GM10847 (cell line): ENCODE data around the gene KLF6.

Experiments
- POLR2A ChIP-seq: IDR thresholded peaks from 2 replicates; pipeline ENCODE4 v1.6.1; 2011; ENCODE audit not compliant: insufficient read length; ENCODE audit errors: extremely low read depth

Gene KLF6

DNA sequence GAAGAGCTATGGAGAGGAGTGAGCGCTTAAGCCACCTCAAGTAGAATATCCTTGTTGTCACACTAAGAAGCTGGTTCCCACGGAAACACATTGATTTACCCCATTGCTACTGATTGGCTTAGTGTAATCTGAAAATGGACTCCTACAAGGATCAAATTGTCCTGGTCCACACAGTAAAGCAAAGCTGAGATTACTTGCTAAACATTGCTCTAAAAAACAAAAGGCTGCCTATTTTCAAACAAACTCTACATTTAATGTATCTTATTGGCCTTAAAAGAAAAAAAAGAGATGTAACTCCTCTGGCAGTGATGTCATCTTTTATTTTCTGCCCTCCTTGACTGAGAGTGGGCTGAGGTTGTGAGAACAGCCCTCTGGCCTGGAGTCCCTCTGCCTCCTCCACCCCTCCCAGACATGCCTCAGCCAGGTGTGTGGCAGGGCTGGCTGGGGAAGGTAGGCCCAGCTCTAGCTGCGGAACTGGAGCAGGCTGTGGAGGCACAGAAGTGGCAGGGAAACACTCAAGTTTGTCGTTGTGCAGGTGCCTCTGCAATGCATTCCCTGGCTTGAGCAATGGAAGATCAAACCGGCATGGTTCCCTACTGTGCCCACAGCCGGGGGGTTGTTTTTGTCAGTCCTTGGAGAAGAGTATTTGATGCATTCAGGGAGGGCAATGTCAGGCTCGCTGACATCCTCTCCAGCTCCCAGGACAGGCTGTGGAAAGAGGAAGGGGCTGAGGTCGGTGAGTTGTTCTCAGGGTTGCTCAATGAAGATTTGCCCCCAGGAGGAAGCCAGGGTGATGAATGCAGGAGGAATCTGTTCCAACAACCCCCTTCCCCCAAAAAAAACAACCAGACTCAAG lies 9.1 kb downstream of the KLF6 start:
- no peak for TF ChIP-seq POLR2A

GRCh38 chr10:3774814-3775695 lies 10.0 kb downstream of the KLF6 start:
- TF ChIP-seq POLR2A: no peak

DNA sequence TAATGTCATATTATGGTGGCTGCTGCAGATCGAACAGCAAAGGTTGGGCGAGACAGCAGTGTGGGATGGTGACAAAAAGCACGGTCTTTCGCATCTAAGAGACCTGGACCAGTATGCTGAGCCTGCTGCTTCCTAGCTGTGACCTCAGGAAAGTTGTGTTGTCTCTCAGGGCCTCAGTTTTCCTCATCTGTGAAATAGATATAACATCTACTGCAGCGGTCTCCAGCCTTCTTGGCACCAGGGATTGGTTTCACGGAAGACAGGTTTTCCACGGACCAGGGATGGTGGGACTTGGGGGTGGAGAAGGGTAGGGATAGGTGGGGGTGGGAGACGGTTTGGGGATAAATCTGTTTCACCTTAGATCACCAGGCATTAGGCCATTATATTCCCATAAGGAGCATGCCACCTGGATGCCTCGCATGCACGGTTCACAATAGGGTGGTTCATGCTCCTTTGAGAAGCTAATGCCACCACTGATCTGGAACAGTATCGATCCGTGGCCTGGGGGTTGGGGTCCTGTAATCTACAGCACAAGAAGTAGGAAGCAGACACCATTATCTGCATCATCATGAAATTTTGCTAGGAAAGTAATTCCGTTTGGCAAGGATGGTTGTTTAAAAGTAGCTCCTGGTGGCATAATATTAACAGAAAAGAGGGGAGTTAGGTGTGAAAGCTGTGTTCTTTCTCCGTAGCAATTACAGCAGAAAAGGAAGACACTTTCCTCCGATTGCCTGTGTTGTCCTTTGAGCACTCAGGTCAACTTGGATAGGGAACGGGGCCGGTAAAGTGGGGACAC lies 10.8 kb downstream of the KLF6 start:
- TF ChIP-seq POLR2A: no peak

DNA sequence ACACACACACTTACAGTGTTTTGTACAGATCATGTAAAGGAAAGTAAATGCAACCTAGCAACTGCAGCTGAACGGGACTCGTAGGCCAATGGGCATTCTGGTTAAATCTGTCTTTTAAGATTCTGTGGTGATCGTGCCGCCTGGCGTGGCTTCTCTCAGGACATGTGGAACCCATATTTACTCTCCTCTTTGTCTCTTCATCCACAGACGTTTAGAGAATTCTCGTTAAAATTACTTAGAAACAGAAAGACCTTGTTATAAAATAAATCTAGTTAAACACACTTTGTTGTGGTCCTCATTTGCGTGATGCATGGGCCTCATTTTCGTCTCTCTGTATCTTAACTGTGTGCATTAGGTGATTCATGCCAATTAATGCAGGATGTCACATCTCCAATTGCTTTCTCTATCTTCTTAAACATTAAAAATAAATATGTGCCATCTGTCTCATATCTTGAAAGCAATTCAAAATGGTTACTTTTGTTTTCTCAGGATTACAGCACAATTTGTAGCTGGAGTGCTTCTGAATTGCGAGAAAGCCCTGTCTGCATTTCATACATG lies 11.5 kb downstream of the KLF6 start:
- no peak for TF ChIP-seq POLR2A

DNA sequence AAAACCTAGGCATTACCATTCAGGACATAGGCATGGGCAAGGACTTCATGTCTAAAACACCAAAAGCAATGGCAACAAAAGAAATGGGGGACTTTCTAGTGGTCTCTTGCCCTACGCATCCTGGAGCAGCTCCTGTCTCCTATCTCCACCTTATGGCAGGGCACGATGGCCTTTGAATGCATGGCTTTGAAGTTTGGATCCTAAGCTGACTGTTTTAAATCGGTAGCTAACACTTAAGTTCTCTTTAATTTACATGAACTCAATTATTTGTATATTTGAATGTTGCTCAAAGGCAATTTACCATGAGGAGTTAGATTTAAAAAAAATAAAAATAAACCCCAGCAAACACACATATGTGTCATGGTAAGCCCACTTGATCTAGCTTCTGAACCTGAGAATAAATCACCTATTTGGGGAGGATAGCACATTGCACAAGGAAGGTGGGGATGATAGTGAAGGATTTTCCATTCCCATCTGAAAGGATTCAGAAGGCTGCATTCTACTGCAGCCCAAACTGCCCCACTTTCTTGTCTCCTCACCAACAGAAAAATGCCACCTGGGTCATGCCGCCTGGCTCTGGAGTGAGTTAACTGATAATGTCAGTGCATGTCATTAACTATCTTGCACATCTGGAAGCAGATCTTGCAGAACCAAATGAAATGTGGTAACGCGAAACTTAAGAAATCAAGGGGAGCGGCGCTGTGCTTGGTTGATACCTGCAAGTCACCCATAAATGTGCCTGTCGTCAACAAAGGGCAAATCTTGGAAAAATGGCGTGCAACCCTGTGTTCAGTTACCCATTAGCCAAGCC lies 12.4 kb downstream of the KLF6 start:
- TF ChIP-seq POLR2A: no peak

DNA sequence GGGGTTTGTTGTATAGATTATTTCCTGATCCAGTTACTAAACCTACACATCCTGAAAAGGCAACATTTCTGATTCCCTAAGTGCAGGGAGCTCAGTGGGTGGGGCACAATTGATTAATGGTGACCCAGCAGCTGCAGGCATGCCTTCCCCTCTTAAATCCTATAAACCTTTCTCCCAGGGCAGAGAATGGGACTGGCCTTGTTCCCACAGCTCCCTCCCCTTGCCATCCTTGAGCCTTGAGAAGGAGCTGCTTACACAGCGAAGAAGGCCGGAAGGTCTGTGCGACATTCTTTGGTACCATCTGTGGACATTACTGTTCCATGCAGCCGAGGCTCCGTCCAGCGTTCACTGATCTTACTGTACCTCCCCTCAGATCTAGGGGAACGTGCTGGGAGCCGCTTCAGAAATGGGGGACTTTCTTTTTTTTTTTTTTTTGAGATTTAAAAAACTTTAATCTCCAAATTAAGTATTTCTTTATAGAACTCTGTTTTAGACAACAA lies 14.3 kb downstream of the KLF6 start:
- TF ChIP-seq POLR2A: no peak

DNA sequence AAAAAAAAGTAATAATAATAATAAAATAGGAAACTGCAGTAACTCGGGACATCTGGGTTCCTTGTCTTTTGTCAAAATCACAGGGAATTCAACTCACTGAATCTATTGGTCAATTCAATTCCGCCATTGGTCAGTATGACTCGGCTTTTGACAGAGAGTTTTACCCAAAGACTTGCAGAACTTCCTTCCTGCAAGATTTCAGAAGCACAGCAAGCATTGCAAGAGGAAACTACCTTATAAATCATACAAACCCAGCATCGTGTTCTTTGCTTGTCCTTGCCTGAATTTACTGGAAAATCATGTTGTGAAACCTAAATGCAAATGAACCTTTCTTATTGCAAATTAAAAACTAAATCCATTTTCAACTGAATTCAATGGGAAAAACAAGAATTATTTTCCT lies 15.5 kb downstream of the KLF6 start:
- TF ChIP-seq POLR2A: no peak

DNA sequence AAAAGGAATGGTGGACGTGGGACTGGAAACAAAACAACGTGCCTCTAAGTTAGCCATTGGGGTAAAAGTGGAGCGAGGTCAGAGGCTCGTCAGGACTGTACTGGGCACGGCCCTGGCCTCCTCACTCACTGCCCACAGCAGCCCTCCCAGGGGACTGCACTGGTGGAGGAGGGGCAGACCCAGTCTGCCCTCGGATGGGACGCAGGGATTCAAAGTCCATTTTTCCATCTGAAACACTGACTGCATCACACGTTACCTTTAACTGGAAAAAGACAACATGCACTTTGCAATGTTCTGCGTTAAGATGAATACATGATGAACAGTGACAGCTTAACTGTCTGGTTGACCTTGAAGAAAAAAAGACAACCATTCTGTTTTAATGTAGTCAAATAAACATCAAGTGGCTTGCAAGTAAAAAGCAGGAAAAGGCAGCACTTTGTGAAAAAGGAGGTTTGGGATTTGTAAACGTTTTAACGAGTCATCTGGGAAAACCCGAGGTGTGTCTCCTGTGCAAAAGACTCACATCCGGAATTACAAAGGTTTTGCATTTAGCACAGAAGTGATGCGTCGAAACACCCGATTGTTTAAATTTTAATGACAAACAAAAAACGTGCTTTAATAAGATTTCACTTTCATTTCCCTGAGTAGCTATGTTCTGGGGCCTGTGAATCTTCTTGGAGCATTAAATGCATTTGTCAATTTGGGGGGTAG lies 18.8 kb downstream of the KLF6 start:
- TF ChIP-seq POLR2A: no peak

GRCh38 chr10:3765146-3765545 lies 19.9 kb downstream of the KLF6 start:
- no peak for TF ChIP-seq POLR2A

DNA sequence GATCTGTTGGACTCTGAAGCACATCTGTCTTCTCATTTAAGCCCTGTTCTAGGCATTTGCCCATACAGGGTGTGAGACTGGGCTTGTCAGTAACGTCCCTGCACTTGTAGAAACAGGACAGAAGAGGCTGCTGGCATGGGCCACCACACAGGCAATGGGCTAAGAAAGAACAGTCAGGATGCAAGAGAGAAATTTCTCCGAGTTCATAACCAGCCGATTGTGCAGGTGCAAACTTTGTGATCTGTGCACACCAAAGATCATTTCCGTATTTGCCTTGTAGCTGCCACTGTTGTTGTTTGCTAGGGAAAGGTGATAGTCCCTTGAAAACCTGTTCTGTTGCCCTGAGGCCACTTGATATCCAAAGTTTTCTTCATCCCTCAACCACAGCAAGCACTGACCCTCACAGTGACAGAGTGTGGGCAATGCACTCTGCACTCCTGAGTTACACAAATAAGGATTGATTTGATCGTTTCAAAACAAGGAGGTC lies 20.3 kb downstream of the KLF6 start:
- TF ChIP-seq POLR2A: no peak

DNA sequence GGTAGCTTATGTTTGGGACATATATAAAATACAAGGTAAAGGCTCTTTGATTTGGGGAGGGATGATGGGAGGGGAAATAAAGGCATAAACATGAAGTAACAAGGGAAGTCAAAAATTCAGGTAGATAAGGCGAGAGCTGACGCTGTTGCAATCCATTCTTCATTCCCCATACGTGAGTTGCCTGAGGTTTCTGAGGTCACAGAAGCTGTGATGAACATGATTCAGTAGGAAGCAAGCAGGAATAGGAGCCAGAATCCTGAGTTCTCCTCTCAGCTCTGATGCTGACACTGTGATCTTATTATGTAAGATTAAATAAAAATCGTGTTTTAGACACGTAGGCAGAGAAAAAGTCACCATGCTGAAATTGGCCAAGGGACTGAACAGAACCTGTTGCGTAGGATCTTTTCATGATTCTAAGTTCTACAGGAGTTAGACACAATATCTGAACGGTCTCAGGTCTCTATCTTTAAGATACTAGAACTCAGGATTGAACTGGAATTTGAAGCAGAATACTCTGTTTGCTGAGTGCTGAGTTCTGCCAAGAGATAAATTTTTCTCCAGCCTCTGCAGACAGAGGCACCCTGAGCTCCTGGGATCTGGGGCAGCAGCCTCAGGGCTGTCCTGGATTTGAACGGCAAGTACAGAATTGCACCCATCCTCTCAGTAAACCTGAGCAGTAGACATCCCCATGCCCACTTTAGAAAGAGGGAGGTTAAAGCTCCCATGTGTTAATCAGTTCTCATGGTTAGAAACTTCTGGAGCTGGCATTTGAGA lies 21.0 kb downstream of the KLF6 start:
- TF ChIP-seq POLR2A: no peak

DNA sequence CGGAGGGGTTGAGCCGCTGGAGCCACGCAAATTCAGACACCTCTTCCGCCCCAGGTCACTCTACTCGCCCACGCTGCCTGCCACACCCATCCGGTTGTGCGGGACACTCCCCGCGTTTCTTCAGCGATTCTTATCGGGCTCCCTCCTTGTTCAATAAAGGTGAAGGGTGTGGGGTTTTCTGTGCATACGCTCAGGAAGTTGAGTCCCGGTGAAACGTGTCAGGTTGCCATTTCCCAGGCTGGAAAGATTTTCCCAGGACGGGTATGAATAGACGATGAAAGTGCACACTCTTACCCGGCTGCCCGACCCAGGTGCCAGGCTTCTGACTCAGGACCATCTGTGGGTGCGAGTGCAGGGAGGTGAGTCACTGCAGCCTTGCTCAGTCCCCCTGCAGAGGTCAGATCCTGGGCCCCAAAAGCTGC lies 22.0 kb downstream of the KLF6 start:
- TF ChIP-seq POLR2A: no peak
